MM.1S (cell line): Measurements from ENCODE around the gene ZNF444.

ENCODE experiments used
- DNase-seq: peaks from one replicate; pipeline ENCODE4 v3.0.0-alpha.2; 2015
- H2AFZ ChIP-seq: fragments of 300-600 bp; sonication (generic); 2 replicates; pipeline ENCODE4 v1.6.0; 2016; ENCODE audit warnings: antibody characterized with exemption, low read length
- H3F3A ChIP-seq: fragments of 300-600 bp; sonication (generic); 2 replicates; pipeline ENCODE4 v1.6.1; 2016; ENCODE audit warnings: mild to moderate bottlenecking, antibody characterized with exemption, low read length, moderate library complexity, mixed read lengths; ENCODE audit not compliant: insufficient read depth
- H3K27ac ChIP-seq: fragments of 300-600 bp; sonication (generic); 2 replicates; pipeline ENCODE4 v1.5.1; 2016; ENCODE audit warnings: mild to moderate bottlenecking, low read length
- H3K27me3 ChIP-seq: fragments of 300-600 bp; sonication (generic); replicated peaks from 2 replicates; pipeline ENCODE4 v1.6.0; 2016; ENCODE audit warnings: low read length; ENCODE audit not compliant: insufficient read depth
- H3K36me3 ChIP-seq: fragments of 300-600 bp; sonication (generic); replicated peaks from 2 replicates; pipeline ENCODE4 v1.6.1; 2016; ENCODE audit warnings: mild to moderate bottlenecking, low read length, mixed read lengths; ENCODE audit not compliant: insufficient read depth
- H3K4me1 ChIP-seq: fragments of 300-600 bp; sonication (generic); 2 replicates; pipeline ENCODE4 v1.6.1; 2016; ENCODE audit warnings: low read length, mixed read lengths
- H3K4me2 ChIP-seq: fragments of 300-600 bp; sonication (generic); 2 replicates; pipeline ENCODE4 v1.6.0; 2016; ENCODE audit warnings: low read depth, low read length
- H3K4me3 ChIP-seq: fragments of 300-600 bp; sonication (generic); 2 replicates; pipeline ENCODE4 v1.5.1; 2016; ENCODE audit warnings: low read length, mixed read lengths
- H3K79me2 ChIP-seq: fragments of 300-600 bp; sonication (generic); 2 replicates; pipeline ENCODE4 v1.6.1; 2016; ENCODE audit warnings: mixed run types, low read length, mixed read lengths
- H3K9ac ChIP-seq: fragments of 300-600 bp; sonication (generic); 2 replicates; pipeline ENCODE4 v1.6.1; 2016; ENCODE audit warnings: low read length, mixed read lengths
- H3K9me2 ChIP-seq: fragments of 300-600 bp; sonication (generic); replicated peaks from 2 replicates; pipeline ENCODE4 v1.6.1; 2016; ENCODE audit warnings: mild to moderate bottlenecking, low read length, mixed read lengths; ENCODE audit not compliant: insufficient read depth
- H3K9me3 ChIP-seq: fragments of 300-600 bp; sonication (generic); replicated peaks from 2 replicates; pipeline ENCODE4 v1.6.1; 2016; ENCODE audit warnings: mild to moderate bottlenecking, low read length, mixed read lengths; ENCODE audit not compliant: insufficient read depth
- H4K20me1 ChIP-seq: fragments of 300-600 bp; sonication (generic); 2 replicates; pipeline ENCODE4 v1.6.1; 2016; ENCODE audit warnings: mild to moderate bottlenecking, low read length, moderate library complexity, mixed read lengths; ENCODE audit not compliant: insufficient read depth
- EZH2 ChIP-seq: fragments of 300-600 bp; sonication (generic); optimal IDR thresholded peaks from 2 replicates; pipeline ENCODE3; 2017; ENCODE audit warnings: low read depth, mild to moderate bottlenecking, antibody characterized with exemption, low read length, mixed read lengths
- EZH2phosphoT487 ChIP-seq: fragments of 300-600 bp; sonication (generic); IDR thresholded peaks from 2 replicates; pipeline ENCODE4 v1.6.1; 2018; ENCODE audit warnings: antibody characterized with exemption, low read length
- TF ChIP-seq, protein P1 (sequence below): fragments of 300-600 bp; sonication (generic); IDR thresholded peaks from 2 replicates; pipeline ENCODE4 v1.5.1; 2016; ENCODE audit warnings: antibody characterized with exemption, low read length, mixed read lengths

Gene ZNF444

DNA sequence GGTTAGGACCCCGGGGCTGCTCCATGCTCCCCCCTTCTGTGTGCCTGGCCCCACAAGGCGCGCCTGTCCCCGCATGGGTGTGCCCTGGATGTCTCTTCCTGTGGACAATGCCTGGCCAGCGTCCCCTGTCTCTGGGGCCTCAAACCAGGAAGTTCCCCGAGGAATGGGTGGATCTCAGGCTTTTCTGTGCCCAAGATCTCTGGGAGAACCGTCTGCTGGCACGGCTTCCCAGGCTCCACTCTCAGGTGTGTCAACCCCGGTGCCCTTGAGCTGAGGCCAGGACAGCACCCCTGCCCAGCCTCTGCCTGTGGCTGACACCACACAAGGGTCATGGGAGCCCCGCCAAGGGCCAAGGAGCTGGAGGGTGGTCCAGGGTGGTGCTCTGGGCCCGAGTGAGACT lies 15.7 kb downstream of the ZNF444 start:
- Histone ChIP-seq H3K36me3 (no peaks in the 10 kb centered on the region), H3K9me3 (no peaks in the 10 kb centered on the region), H3K27me3 (no peaks in the 10 kb centered on the region), H3K9ac (no peak overlapping the region), H3K4me1 (no peaks in the 10 kb centered on the region), H4K20me1 (no peaks in the 10 kb centered on the region), H3K4me3 (no peak overlapping the region), H2AFZ (no peak overlapping the region), H3K4me2 (no peak overlapping the region), H3K27ac (no peak overlapping the region), H3F3A (no peaks in the 10 kb centered on the region), H3K9me2 (no peaks in the 10 kb centered on the region), H3K79me2 (peaks cover 7% of the 10 kb centered on the region)
- no peak for DNase-seq
- TF ChIP-seq EZH2 (no peak), EZH2phosphoT487 (no peak)
- TF ChIP-seq, protein P1, sequence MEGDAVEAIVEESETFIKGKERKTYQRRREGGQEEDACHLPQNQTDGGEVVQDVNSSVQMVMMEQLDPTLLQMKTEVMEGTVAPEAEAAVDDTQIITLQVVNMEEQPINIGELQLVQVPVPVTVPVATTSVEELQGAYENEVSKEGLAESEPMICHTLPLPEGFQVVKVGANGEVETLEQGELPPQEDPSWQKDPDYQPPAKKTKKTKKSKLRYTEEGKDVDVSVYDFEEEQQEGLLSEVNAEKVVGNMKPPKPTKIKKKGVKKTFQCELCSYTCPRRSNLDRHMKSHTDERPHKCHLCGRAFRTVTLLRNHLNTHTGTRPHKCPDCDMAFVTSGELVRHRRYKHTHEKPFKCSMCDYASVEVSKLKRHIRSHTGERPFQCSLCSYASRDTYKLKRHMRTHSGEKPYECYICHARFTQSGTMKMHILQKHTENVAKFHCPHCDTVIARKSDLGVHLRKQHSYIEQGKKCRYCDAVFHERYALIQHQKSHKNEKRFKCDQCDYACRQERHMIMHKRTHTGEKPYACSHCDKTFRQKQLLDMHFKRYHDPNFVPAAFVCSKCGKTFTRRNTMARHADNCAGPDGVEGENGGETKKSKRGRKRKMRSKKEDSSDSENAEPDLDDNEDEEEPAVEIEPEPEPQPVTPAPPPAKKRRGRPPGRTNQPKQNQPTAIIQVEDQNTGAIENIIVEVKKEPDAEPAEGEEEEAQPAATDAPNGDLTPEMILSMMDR: no peak

DNA sequence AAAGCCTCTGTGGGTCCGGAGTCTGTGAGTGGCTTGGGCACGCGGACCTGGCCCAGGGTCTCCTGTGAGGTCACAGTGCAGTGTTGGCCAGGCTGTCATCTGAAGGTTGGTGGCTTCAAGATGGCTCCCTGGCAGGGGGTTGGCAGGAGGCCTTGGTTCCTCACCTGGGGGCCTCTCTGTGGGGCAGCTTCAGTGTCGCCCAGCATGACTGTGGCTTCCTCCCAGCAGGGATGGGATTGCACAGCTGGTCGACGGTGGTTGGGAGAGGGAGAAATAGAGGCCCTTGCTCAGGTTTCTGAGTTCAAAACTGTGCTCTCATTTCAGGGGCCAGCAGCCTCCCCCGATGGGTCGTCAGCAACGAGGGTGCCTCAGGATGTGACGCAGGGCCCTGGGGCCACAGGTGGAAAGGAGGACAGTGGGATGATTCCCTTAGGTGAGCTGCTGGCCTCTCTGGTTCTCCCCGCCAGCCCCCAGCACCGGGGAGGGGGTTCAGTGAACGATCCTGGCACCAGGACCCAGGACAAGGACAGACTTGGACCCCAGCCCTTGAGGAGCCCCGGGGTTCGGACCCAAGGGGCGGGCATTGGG lies 17.2 kb downstream of the ZNF444 start:
- DNase-seq: no peak

GRCh38 chr19:56159009-56159559 lies 18.0 kb downstream of the ZNF444 start:
- no peaks in the 10 kb centered on the region for H3K4me1 ChIP-seq
- no peak overlapping the region for H3K4me3 ChIP-seq
- H3K9ac ChIP-seq: no peak overlapping the region
- no peak for DNase-seq
- no peak overlapping the region for H2AFZ ChIP-seq
- H3K79me2 ChIP-seq: no peaks in the 10 kb centered on the region
- no peaks in the 10 kb centered on the region for H3K9me3 ChIP-seq
- no peaks in the 10 kb centered on the region for H3K9me2 ChIP-seq
- H4K20me1 ChIP-seq: no peaks in the 10 kb centered on the region
- no peak overlapping the region for H3K4me2 ChIP-seq
- no peak overlapping the region for H3K27ac ChIP-seq
- H3F3A ChIP-seq: no peaks in the 10 kb centered on the region
- no peaks in the 10 kb centered on the region for H3K36me3 ChIP-seq
- H3K27me3 ChIP-seq: no peaks in the 10 kb centered on the region
- TF ChIP-seq, protein P1: no peak
- TF ChIP-seq EZH2: no peak
- TF ChIP-seq EZH2phosphoT487: no peak

More for the DNA sequence above, 17.2 kb downstream of the ZNF444 start:
- H3K9me3 ChIP-seq: no peaks in the 10 kb centered on the region
- H3K9ac ChIP-seq: no peak overlapping the region
- TF ChIP-seq EZH2 (no peak), EZH2phosphoT487 (no peak)
- TF ChIP-seq, protein P1: no peak
- H3K27ac ChIP-seq: no peak overlapping the region
- H3K79me2 ChIP-seq: no peaks in the 10 kb centered on the region
- no peaks in the 10 kb centered on the region for H4K20me1 ChIP-seq
- no peak overlapping the region for H3K4me2 ChIP-seq
- H3K4me3 ChIP-seq: no peak overlapping the region
- no peaks in the 10 kb centered on the region for H3K4me1 ChIP-seq
- no peaks in the 10 kb centered on the region for H3K9me2 ChIP-seq
- H3F3A ChIP-seq: no peaks in the 10 kb centered on the region
- no peaks in the 10 kb centered on the region for H3K27me3 ChIP-seq
- H2AFZ ChIP-seq: no peak overlapping the region
- H3K36me3 ChIP-seq: no peaks in the 10 kb centered on the region
